ENCODE data around the gene GGA1. TPM values are rescaled to one million over a fixed set of nuclear protein-coding genes. Genes with fewer than 3 reads are reported as not detected.

The GGA1 gene
- total RNA-seq, 1 donor from 2014 or later: 27.3 TPM

GRCh38 chr22:37664249-37665101, 55.8 kb downstream of the GGA1 start:
- ATAC-seq (no peak), DNase-seq (ENCODE audit: low spot score) (no peak)

DNA sequence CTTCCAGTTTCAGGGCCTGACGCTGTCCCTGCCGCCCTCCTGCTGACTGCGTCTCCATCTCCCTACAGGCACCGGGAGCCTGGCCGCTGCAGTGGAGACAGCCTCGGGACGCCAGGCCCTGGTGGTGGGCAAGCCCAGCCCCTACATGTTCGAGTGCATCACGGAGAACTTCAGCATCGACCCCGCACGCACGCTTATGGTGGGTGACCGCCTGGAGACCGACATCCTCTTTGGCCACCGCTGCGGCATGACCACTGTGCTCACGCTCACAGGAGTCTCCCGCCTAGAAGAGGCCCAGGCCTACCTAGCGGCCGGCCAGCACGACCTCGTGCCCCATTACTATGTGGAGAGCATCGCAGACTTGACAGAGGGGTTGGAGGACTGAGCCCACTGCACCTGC, 56.9 kb downstream of the GGA1 start:
- ATAC-seq: no peak

GRCh38 chr22:37669586-37669985, 61.0 kb downstream of the GGA1 start:
- ATAC-seq (no peak), DNase-seq (ENCODE audit: low spot score) (no peak)

More for the DNA sequence above, 56.9 kb downstream of the GGA1 start:
- no peak for DNase-seq (ENCODE audit: low spot score)

DNA sequence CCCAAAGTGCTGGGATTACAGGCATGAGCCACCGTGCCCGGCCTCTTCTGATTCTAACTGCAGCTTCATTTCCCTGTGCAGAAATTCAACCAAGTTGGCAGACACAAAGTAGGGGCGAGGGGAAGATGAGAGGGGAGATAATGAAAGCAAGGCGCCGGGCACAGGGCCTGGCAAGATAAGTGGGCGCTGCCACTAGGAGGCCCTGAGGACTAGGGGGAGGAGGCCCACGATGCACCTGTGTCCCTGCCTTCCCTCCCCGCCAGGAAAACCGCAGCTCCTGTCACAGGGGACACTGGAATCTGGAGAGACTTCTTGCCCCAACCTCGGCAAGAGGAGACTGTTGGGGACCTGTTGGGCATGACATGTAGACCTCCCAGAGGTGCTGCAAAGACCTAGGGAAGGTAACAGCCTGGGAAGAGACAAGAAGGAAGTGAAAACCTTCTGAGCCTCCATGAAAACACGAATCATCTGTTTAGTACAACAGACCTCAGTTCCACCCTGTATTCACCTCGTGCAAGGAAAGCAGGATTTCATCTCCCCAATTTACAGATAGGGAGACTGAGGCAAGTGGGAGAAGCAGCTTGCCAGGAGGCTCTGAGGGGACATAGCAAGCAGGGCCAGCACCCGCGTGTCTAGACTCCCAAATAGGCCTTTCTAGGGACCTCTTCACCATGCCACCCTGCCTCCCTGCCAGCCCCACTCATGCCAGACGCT, 63.7 kb downstream of the GGA1 start:
- no peak for DNase-seq (ENCODE audit: low spot score)
- no peak for ATAC-seq

DNA sequence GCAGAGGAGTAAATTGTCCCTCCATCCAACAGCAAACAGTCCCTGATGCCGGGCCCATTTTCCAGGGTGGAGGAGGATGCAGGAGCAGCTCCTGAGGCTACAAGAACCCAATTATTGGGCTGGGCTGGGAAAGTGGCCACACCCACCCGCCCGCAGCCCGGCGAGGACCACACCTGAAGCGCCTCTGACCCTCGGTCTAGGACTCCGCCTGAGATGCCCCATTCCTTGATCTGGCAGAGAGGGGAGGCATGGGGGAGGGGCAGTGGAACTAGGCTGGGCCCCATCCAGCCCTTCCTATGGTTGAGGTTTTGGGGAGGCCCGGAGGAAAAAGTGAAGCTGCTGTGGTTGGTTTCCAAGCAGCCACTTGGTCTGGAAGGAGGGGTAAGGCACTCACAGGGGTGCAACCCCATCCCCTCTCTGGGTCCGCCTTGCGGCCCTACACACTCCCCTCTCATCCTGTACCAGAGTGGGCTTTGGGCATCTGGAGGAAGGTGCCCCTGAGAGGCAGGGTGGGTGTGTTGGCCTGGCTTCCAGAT, 64.4 kb downstream of the GGA1 start:
- no peak for ATAC-seq
- DNase-seq (ENCODE audit: low spot score): no peak

GRCh38 chr22:37674248-37674647, 65.6 kb downstream of the GGA1 start:
- DNase-seq (ENCODE audit: low spot score) (no peak), ATAC-seq (no peak)

GRCh38 chr22:37674951-37675929, 66.6 kb downstream of the GGA1 start, which contains the start of gene LGALS1:
Gene LGALS1 (plus strand): TSS chr22:37675636. CDS start chr22:37675703, 67 bp downstream.
- DNase-seq (ENCODE audit: low spot score) (peak; percentile 94), ATAC-seq (peak; percentile 72)

DNA sequence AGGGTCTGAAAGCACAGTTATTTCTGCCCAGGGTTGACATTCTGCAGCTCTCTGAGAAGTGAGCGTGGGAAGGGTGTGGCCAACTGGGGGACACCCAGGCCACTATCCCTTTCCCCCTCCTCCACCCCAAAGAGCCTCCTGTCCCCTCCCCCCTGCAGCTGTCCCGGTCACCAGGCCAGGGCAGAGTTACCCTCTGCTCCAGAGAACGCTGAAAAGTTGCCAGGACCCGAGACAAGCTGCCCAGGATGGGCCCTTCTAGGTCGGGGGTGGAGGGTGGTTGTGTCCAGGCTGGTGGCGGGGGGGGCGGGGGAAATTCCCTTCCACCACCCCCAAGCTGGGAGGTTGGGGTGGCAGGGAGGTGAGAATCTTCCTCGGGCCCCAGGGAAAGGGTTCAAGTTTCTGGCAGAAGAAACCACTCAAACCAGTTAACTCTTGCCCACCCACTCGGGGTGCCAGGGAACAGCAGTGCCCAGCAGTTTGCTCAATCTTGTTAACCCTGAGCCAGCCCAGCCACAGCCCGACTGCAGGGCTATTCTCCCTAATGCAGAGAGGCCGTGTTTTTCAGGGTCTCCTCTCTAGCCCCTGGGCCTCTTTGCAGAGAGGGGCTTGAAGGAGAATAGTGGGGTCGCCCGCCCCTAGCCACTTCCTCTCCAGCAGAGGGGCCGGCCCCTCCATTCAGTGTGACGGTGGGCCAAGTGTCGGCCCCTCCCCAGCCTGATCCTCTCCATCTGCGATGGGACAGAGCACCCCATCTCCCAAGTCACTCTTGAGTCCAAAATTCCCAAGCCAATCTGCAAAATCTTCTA, 67.5 kb downstream of the GGA1 start:
- ATAC-seq (peak; percentile 73), DNase-seq (ENCODE audit: low spot score) (peak; percentile 92)

GRCh38 chr22:37676736-37677492, 68.3 kb downstream of the GGA1 start:
- ATAC-seq: peak; percentile 44
- peak; percentile 86 for DNase-seq (ENCODE audit: low spot score)

GRCh38 chr22:37677493-37677974, 68.9 kb downstream of the GGA1 start:
- no peak for DNase-seq (ENCODE audit: low spot score)
- ATAC-seq: no peak

DNA sequence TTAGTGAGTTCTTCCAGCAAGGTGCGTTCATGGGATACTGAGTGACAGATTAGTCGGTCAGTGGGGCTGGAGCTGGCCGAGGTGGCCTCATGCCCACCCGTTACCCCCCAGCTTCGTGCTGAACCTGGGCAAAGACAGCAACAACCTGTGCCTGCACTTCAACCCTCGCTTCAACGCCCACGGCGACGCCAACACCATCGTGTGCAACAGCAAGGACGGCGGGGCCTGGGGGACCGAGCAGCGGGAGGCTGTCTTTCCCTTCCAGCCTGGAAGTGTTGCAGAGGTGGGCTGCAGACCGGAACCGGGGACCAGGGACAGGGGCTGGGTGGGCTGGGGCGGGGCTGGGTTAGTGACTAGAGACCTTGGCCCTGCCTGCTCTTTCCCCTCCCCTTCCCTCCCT, 69.7 kb downstream of the GGA1 start:
- no peak for DNase-seq (ENCODE audit: low spot score)
- ATAC-seq: no peak

GRCh38 chr22:37679670-37680069, 71.0 kb downstream of the GGA1 start:
- ATAC-seq: no peak

DNA sequence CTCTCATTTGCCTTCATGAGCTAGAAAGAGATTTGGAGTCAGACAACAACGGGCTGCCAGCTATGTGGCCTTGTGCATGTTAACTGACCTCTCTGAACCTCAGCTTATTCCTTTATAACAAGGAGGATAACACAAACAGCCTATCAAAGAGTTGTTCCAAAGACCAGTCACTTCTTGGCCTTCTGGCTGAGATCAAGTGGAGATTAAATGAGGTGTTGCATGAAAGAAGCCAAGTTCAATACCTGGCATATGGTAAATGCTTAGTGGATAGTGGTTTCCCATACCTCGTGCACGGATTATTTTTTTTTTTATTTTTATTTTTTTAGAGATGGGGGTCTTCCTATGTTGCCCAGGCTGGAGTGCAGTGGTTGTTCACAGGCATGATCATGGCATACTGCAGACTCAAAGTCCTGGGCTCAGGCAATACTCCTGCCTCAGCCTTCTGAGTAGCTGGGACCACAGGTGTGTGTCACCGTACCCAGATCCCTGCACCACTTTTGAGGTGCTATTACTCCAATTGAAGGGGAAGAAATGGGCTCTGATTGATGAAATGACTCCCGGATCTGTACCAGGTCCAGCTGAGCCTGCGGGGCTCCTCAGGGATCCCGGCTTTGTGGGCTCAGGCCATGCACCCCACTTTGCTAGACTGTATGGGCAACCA, 71.7 kb downstream of the GGA1 start:
- no peak for ATAC-seq
- DNase-seq (ENCODE audit: low spot score): no peak

More at GRCh38 chr22:37679670-37680069, 71.0 kb downstream of the GGA1 start:
- DNase-seq (ENCODE audit: low spot score): no peak

DNA sequence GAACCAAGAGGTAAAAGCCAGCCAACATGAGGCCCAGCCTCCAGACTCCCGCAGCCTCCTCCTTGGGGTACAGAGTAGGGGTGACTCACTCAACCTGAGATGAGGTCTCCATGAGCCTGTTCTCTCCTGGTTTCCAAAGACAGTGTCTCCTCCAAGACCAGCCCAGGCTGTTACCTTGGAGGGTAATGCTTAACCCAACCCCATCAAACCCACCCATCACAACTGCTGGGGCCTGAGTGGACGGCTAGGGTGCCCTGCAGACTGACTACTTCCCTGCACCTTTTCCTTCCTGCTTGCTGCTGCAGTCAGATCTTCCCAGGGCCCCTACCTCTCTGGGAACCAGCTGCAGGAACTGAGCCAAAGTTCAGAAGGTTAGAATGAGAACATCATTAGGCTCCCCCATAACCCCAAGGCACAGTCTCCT, 72.4 kb downstream of the GGA1 start:
- no peak for ATAC-seq
- no peak for DNase-seq (ENCODE audit: low spot score)

GRCh38 chr22:37681556-37682049, 73.0 kb downstream of the GGA1 start:
- ATAC-seq (peak; percentile 81), DNase-seq (ENCODE audit: low spot score) (peak; percentile 86)
